Skin of body (tissue), 3 donors: ENCODE measurements around the gene BLACAT1. TPM values are rescaled to one million over a fixed set of nuclear protein-coding genes. Genes with fewer than 3 reads are reported as not detected.
"Not testable (repeated sequence)": the region's sequence is repeated elsewhere in the genome, so short reads cannot be mapped to it uniquely, and the experiment has no call there.

Source experiments
- DNase-seq: peaks from one replicate; lab custom pipeline; 2025; lab: John Stamatoyannopoulos, UW
- small RNA-seq: library from RNA; depleted of rRNA; stranded (forward); fragments of <200 nt; gene quantifications from one replicate; pipeline ENCODE3, GENCODE V24; 2014; ENCODE audit warnings: low replicate concordance
- total RNA-seq: library from RNA; depleted of rRNA; stranded (reverse); fragments of >200 nt; gene quantifications from one replicate; pipeline ENCODE4 v1.2.3, GENCODE V29; 2014

BLACAT1 gene
- total RNA-seq, 1 donor from 2014 or later, result 0.20 TPM

GRCh38 chr1:205421798-205422197, 34.0 kb downstream of the BLACAT1 start, which contains the start of gene LEMD1:
TSS of gene LEMD1 (minus strand) at chr1:205422056. CDS start at chr1:205420536, 1,520 bp downstream.
- no peak for DNase-seq

- DNase-seq, result no peak
Observed at GRCh38 chr1:205420938-205421337, 34.9 kb downstream of the BLACAT1 start.

- DNase-seq, result no peak
Observed at GRCh38 chr1:205417870-205418635, 37.8 kb downstream of the BLACAT1 start.

DNA sequence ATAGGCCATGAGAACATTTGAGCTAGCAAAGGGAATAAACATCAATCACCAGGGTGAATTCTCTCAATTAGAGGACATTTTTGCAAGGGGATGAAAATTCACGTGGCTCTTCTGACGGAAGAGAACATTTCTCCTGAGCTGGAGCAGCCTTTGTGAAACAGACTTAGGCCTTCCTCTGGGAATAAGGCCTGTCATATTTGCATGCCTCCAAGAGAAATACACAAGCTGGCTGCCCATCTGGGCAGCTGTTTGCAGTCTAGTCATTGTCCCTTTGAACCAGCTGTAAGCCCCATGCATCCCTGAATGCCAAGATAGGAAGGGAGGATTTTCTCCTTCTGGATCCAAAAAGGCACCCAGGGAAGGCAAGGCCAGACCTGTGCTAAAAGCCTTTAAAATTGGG, 39.5 kb downstream of the BLACAT1 start:
- DNase-seq, result no peak

GRCh38 chr1:205410581-205411298, 45.1 kb downstream of the BLACAT1 start:
- DNase-seq, result no peak

DNA sequence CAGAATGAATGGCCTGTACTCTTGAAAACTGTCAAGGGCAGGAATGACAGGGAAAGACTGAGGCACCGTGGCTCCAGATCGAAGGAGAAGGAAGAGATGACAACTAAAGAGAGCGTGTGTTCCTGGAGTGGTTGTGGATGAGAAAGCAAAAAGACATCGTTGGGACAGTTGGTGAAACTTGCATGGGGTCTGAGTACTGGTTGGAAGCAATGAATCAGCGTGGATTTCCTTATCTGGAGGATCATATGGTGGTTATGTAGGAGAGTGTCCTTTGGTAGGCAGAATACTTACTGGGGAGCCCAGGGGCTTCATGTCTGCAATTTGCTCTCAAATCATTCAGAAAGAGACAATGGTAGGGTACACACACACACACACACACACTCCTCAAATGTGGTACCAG, 47.9 kb downstream of the BLACAT1 start:
- no peak for DNase-seq

- not testable (repeated sequence) for DNase-seq
Observed at GRCh38 chr1:205406252-205406651, 49.6 kb downstream of the BLACAT1 start.

Small RNAs within 50 kb of the gene (small RNA-seq; reads per million reads assigned to genes)
- gene MIR135B, result 3.1 reads per million, percentile 89 among the genes with 10 or more reads in this experiment

Other genes starting within 250 kb of the BLACAT1 start
- 13.4 TPM for gene DSTYK, start 244.3 kb downstream of the BLACAT1 start, total RNA-seq
- gene TMCC2, start 228.1 kb downstream of the BLACAT1 start, total RNA-seq, result 16.5 TPM
- gene NUAK2, start 134.3 kb downstream of the BLACAT1 start, total RNA-seq, result 2.0 TPM
- gene KLHDC8A, start 99.1 kb downstream of the BLACAT1 start, total RNA-seq, result 1.3 TPM
- not detected for gene LEMD1, start 34.0 kb downstream of the BLACAT1 start, total RNA-seq
- gene CDK18, start 48.6 kb upstream of the BLACAT1 start, total RNA-seq, result 4.2 TPM
- 19.3 TPM for gene ELK4, start 176.0 kb upstream of the BLACAT1 start, total RNA-seq
- gene SLC45A3, start 224.5 kb upstream of the BLACAT1 start, total RNA-seq, result 2.7 TPM